Esophagus muscularis mucosa (tissue), 4 donors: ENCODE measurements around the gene FZD1. TPM values are rescaled to one million over a fixed set of nuclear protein-coding genes. Genes with fewer than 3 reads are reported as not detected.

Experiments used
- DNase-seq: peaks from one replicate; pipeline ENCODE4 v3.0.0-alpha.2; 2017; ENCODE audit errors: extremely low spot score
- H3K27ac ChIP-seq, 4 donors: fragments of 200-600 bp; sonication (generic); replicated peaks in 1 of 4; 1 replicate in 3 of 4; 2 replicates in 1 of 4; pipeline ENCODE4 v1.5.1; 2016 to 2019; ENCODE audit warnings: mild to moderate bottlenecking in 1 of 4
- H3K27me3 ChIP-seq, 4 donors: fragments of 200-600 bp; sonication (generic); one replicate each; pipeline versions ENCODE4 v1.5.1 to v1.6.0; 2016 to 2019
- H3K36me3 ChIP-seq, 4 donors: fragments of 200-600 bp; sonication (generic); one replicate each; pipeline ENCODE4 v1.5.1; 2016 to 2019
- H3K4me1 ChIP-seq, 4 donors: fragments of 200-600 bp; sonication (generic); one replicate each; pipeline ENCODE4 v1.5.1; 2016 to 2019
- H3K4me3 ChIP-seq, 4 donors: fragments of 200-600 bp; sonication (generic); 1 replicate in 2 of 4; 2 replicates in 2 of 4; pipeline ENCODE4 v1.5.1; 2016 to 2019; ENCODE audit warnings: mild to moderate bottlenecking in 4 of 4, moderate library complexity in 1 of 4
- H3K9me3 ChIP-seq, 4 donors: fragments of 200-600 bp; sonication (generic); 1 replicate in 3 of 4; 2 replicates in 1 of 4; pipeline ENCODE4 v1.5.1; 2016 to 2019
- EP300 ChIP-seq: sonication (generic); formaldehyde crosslinking; IDR thresholded peaks from one replicate; pipeline ENCODE4 v1.6.1; 2017; ENCODE audit warnings: antibody characterized with exemption
- POLR2A ChIP-seq: fragments of 450-650 bp; IDR thresholded peaks from one replicate; pipeline ENCODE4 v1.6.1; 2017; ENCODE audit warnings: antibody characterized with exemption, moderate library complexity, mild to moderate bottlenecking, low read depth
- POLR2AphosphoS5 ChIP-seq, 2 donors: sonication (generic); formaldehyde crosslinking; IDR thresholded peaks; one replicate each; pipeline ENCODE4 v1.6.1; 2017; ENCODE audit warnings: antibody characterized with exemption in 2 of 2
- WGBS: methylation state at CpG from one replicate; pipeline ENCODE4 v1.1.5; 2018; 5-methylcytosine and 5-hydroxymethylcytosine counted together
- intact Hi-C: fragments of 100-400 bp; cut with DNase I; formaldehyde crosslinking; loops from one replicate; pipeline ENCODE4 v1.15.1; 2023
- total RNA-seq, 4 donors: library from RNA; depleted of rRNA; stranded (reverse); fragments of >200 nt; gene quantifications; one replicate each; pipeline versions ENCODE4 v1.1.0 to v1.2.1, GENCODE V29; 2016
- TF ChIP-seq, protein P1 (sequence below), 3 experiments: fragments of 200-600 bp in 2 of 3; fragments of 450-650 bp in 1 of 3; sonication (generic) in 2 of 3; IDR thresholded peaks; one replicate each; pipeline ENCODE4 v1.5.1; 2017 to 2019; ENCODE audit warnings: antibody characterized with exemption in 3 of 3, mild to moderate bottlenecking in 2 of 3, moderate library complexity in 1 of 3

The FZD1 gene
- total RNA-seq, 4 donors from 2014 or later, result 12.0 to 22.2 (median 17.4) TPM

DNA sequence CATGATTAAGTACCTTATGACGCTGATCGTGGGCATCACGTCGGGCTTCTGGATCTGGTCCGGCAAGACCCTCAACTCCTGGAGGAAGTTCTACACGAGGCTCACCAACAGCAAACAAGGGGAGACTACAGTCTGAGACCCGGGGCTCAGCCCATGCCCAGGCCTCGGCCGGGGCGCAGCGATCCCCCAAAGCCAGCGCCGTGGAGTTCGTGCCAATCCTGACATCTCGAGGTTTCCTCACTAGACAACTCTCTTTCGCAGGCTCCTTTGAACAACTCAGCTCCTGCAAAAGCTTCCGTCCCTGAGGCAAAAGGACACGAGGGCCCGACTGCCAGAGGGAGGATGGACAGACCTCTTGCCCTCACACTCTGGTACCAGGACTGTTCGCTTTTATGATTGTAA, 2.5 kb downstream of the FZD1 start:
- peak overlapping the region; percentile 72 to 88 (median 88) for H3K4me3 ChIP-seq
- no peaks in the 10 kb centered on the region for H3K27me3 ChIP-seq
- no peaks in the 10 kb centered on the region for H3K36me3 ChIP-seq
- TF ChIP-seq POLR2A (no peak), EP300 (no peak), POLR2AphosphoS5 (IDR thresholded peaks at IDR 0.05) (no peak)
- TF ChIP-seq, protein P1, sequence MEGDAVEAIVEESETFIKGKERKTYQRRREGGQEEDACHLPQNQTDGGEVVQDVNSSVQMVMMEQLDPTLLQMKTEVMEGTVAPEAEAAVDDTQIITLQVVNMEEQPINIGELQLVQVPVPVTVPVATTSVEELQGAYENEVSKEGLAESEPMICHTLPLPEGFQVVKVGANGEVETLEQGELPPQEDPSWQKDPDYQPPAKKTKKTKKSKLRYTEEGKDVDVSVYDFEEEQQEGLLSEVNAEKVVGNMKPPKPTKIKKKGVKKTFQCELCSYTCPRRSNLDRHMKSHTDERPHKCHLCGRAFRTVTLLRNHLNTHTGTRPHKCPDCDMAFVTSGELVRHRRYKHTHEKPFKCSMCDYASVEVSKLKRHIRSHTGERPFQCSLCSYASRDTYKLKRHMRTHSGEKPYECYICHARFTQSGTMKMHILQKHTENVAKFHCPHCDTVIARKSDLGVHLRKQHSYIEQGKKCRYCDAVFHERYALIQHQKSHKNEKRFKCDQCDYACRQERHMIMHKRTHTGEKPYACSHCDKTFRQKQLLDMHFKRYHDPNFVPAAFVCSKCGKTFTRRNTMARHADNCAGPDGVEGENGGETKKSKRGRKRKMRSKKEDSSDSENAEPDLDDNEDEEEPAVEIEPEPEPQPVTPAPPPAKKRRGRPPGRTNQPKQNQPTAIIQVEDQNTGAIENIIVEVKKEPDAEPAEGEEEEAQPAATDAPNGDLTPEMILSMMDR (IDR thresholded peaks at IDR 0.05), result no peak
- intact Hi-C loops, result no loop called here
- peak overlapping the region in 1 of 4 donors; percentile 95 for H3K27ac ChIP-seq
- DNase-seq, result no peak
- H3K4me1 ChIP-seq, result peaks cover 14 to 39% (median 35%) of the 10 kb centered on the region in 4 donors
- H3K9me3 ChIP-seq, result no peaks in the 10 kb centered on the region
- 44% methylated on average over 17 of the region's 20 CpGs for WGBS

DNA sequence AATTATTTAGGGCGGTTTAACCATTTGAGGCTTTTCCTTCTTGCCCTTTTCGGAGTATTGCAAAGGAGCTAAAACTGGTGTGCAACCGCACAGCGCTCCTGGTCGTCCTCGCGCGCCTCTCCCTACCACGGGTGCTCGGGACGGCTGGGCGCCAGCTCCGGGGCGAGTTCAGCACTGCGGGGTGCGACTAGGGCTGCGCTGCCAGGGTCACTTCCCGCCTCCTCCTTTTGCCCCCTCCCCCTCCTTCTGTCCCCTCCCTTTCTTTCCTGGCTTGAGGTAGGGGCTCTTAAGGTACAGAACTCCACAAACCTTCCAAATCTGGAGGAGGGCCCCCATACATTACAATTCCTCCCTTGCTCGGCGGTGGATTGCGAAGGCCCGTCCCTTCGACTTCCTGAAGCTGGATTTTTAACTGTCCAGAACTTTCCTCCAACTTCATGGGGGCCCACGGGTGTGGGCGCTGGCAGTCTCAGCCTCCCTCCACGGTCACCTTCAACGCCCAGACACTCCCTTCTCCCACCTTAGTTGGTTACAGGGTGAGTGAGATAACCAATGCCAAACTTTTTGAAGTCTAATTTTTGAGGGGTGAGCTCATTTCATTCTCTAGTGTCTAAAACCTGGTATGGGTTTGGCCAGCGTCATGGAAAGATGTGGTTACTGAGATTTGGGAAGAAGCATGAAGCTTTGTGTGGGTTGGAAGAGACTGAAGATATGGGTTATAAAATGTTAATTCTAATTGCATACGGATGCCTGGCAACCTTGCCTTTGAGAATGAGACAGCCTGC, 3.1 kb downstream of the FZD1 start:
- Histone ChIP-seq H3K36me3 (no peaks in the 10 kb centered on the region), H3K27ac (peak overlapping the region in 2 of 4 donors; percentile 4 to 95), H3K9me3 (no peaks in the 10 kb centered on the region), H3K27me3 (no peaks in the 10 kb centered on the region), H3K4me3 (peak overlapping the region; percentile 72 to 88 (median 88)), H3K4me1 (peaks cover 14 to 39% (median 35%) of the 10 kb centered on the region in 4 donors)
- TF ChIP-seq POLR2A (no peak), POLR2AphosphoS5 (IDR thresholded peaks at IDR 0.05) (no peak), EP300 (no peak)
- TF ChIP-seq, protein P1 (IDR thresholded peaks at IDR 0.05), result no peak
- no peak for DNase-seq
- 51% methylated on average over 29 of the region's 29 CpGs for WGBS
- intact Hi-C loops, result no loop called here

DNA sequence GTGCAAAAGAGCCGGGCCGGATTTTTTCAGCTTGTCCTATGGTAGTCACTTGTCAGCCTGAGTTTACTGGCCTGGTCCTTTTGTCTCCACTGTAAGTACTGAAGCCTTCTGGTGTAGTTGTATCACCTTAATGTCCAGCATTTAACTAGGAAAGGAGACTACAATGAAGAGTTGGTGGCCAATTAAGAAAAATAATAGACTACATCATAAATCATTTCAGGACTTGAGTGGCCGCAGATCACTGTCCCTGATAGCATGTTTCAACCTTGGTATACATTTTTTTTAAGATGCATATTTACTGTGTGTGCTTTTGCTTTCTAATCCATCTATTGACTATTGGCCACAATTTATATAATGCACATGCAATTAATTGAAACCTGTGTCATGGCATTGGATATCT, 6.1 kb downstream of the FZD1 start:
- Histone ChIP-seq H3K27ac (no peak overlapping the region), H3K4me3 (no peak overlapping the region), H3K36me3 (no peaks in the 10 kb centered on the region), H3K27me3 (no peaks in the 10 kb centered on the region), H3K4me1 (peaks cover 14 to 31% (median 30%) of the 10 kb centered on the region in 4 donors), H3K9me3 (no peaks in the 10 kb centered on the region)
- no peak for DNase-seq
- intact Hi-C loops, result no loop called here
- TF ChIP-seq, protein P1 (IDR thresholded peaks at IDR 0.05), result no peak
- TF ChIP-seq POLR2AphosphoS5 (IDR thresholded peaks at IDR 0.05) (no peak), POLR2A (no peak), EP300 (no peak)
- 87% methylated on average over 3 of the region's 3 CpGs for WGBS

DNA sequence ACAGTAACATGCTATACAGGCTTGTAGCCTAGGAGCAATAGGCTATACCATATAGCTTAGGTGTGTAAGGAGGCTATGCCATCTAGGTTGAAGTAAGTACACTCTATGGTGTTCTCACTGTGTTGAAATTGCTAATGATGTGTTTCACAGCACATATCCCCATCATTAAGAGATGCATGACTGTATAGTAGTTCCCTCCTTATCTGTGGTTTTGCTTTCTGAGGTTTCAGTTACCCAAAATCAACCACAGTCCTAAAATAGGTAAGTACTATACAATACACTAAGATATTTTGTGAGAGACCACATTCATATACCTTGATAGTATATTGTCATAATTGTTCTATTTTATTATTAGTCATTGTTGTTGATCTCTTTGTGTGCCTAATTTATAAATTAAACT, 12.7 kb downstream of the FZD1 start:
- Histone ChIP-seq H3K9me3 (no peaks in the 10 kb centered on the region), H3K36me3 (no peaks in the 10 kb centered on the region), H3K27ac (no peak overlapping the region), H3K27me3 (no peaks in the 10 kb centered on the region), H3K4me3 (no peak overlapping the region), H3K4me1 (peaks cover 0 to 5% (median 0%) of the 10 kb centered on the region in 4 donors)
- intact Hi-C loops, result no loop called here
- TF ChIP-seq, protein P1 (IDR thresholded peaks at IDR 0.05), result no peak
- TF ChIP-seq POLR2A (no peak), POLR2AphosphoS5 (IDR thresholded peaks at IDR 0.05) (no peak), EP300 (no peak)
- DNase-seq, result no peak

DNA sequence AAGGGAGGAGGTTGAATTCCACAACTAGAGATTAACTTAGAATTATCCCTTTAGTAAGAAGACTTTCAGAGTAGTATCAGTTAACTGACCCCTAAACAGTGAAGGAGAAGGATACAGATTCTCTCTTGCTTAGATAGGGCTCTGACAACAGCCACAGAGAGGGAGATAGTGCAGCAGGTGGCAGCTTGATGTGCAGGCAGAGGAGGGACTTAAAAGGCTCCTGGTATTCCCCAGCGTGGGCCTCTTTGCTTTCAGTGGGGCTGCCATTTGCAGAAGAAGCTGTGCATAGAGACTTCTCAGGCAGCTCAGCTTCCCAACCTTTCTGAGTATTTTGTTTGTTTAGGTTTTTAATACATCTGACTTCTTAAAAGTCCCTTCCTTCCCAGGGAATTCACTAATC, 16.0 kb downstream of the FZD1 start:
- no peaks in the 10 kb centered on the region for H3K9me3 ChIP-seq
- no peaks in the 10 kb centered on the region for H3K36me3 ChIP-seq
- no peaks in the 10 kb centered on the region for H3K27me3 ChIP-seq
- no peak for DNase-seq
- peaks cover 0 to 5% (median 0%) of the 10 kb centered on the region in 4 donors for H3K4me1 ChIP-seq
- no peak overlapping the region for H3K4me3 ChIP-seq
- WGBS, result 78% methylated on average over 1 of the region's 1 CpG
- no peak overlapping the region for H3K27ac ChIP-seq
- intact Hi-C loops, result no loop called here
- TF ChIP-seq POLR2A (no peak), EP300 (no peak), POLR2AphosphoS5 (IDR thresholded peaks at IDR 0.05) (no peak)
- TF ChIP-seq, protein P1 (IDR thresholded peaks at IDR 0.05), result no peak
